Stimulated activated CD8-positive, alpha-beta memory T cell treated with anti-CD3 and anti-CD28 coated beads, Interleukin-12 subunit alpha, Interleukin-12 subunit beta, amount 100 ng/mL, for 24 hours (primary cell): ENCODE measurements around the gene NPM3.
"Not testable (repeated sequence)": the region's sequence is repeated elsewhere in the genome, so short reads cannot be mapped to it uniquely, and the experiment has no call there.

Experiments used
- DNase-seq: peaks from one replicate; pipeline ENCODE4 v3.0.0-alpha.2; 2020; ENCODE audit errors: extremely low read depth

Gene NPM3

DNA sequence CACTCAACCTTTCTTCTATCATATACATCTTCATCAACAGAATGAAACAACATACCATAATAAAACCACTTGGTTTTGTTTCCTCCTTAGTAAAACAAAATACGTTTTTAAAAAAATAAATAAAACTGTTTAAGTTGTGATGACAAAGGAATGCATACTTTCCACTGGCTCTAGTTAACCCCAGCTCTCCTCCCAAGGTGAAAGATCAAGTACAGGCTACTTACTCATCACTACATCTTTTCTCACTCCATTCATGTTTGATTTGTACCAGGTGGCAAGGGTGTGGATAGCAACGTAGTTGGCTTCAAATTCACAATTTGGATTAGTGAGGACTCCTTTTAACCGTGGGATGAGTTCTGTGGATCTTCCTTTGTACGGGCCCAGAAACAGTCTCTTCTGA is 20.3 kb upstream of the NPM3 start:
- DNase-seq = no peak

DNA sequence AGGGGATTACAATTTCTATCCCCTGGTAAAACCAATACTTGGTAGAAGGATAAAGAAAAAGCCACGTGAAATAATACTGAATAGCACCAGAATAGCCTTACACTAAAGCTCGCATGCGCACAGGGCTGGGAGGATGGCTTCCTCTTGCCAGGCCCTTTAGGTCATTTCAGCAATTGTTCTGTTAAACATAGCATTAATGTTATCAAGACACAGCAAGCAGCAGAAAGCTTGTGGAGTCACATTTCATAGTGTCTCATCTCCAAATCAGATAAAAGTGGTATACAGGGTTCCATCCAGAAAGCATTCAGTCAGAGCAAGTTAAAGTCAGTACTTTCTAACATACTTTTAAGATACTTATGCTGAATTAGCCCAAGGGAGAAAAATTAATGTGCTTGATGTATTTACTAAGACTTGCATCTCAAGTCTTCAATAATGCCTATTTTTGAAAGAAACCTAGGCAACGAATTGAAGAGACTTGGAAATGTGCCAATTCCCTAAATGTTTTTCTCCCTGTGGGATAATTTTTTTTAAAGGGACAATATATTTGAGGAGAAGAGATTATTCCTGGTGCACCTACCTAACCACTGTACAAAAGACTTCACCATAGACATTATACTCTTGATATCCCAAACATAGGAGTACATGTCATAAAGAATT is 14.3 kb upstream of the NPM3 start:
- DNase-seq = no peak

DNA sequence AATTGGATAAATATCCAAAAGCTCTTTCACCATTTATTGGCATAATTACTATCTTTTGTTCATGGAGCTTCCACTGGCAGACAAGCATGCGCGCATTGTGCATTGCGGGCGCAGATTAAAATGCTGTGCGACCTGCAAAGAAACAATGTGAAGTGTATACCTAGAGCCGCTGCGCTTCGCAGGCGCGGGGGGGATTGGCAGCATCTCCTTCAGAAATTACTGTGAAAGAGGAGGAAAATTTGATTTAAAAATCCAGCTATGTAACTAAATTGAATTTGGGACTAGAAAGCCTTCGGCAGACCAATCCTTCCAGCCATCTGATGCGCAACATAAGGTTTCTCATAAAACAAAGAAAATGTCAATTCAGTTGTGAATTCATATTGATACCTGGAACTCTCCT is 10.3 kb upstream of the NPM3 start:
- no peak for DNase-seq

DNA sequence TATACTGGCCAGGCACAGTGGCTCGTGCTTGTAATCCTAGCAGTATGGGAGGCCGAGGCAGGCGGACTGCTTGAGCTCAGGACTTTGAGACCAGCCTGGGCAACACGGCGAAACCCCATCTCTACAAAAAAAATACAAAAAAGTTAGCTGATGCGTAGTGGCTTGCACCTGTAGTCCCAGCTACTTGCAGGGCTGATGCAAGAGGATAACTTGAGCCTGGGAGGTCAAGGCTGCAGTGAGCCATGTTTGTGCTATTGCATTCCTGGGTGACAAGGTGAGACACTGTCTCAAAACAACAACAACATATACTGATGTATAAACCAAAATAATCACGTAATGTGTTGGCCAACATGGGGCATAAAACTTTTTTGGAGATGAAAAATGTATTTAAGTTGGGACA is 6.4 kb upstream of the NPM3 start:
- DNase-seq = no peak

DNA sequence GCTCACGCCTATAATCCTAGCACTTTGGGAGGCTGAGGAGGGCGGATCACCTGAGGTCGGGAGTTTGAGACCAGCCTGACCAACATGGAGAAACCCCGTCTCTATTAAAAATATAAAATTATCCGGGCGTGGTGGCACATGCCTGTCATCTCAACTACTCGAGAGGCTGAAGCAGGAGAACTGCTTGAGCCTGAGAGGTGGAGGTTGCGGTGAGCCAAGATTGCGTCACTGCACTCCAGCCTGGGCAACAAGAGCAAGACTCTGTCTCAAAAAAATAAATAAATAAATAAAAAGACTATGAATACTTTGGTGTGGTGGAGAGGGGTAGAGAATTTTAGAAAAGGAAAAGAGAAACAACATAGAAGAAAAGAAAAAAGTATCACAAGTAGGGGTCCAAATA is 6.0 kb upstream of the NPM3 start:
- not testable (repeated sequence) for DNase-seq

DNA sequence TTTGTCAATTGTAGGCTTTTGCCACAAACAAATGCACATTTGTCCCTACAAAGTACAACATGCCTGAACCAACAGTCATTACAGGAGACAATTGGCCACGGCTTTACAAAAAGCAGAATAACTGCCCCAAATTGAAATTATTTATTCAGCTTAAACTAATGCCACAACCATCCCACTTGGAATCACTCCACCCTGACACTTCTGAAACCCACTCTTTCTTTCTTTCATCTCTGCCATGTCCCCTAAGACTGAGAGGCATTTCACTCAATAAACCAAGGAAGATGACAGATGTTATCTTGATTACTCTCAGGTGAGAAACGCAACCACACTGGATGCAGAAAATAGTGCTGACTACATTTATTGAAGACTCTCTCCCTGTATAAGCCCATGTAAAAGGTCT is 2.6 kb upstream of the NPM3 start:
- no peak for DNase-seq

DNA sequence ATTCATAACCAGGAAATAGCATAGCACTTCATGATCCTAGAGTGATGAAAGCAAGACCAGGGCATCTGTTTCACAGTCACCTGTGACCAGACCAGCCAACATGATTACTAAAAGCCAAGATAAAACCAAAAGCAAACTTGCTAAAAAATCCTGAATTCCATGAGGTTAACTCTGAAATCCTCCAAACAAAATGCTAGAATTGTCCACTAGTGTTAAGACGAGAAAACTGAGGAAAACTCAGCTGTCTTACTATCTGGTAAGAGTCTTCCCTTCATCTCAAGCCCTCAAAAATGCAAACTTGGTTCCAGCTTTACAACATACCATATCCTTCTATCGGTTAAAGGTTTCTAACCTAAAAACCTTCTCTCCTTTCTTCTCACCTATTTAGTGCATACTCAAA is 1.3 kb upstream of the NPM3 start:
- DNase-seq = no peak

DNA sequence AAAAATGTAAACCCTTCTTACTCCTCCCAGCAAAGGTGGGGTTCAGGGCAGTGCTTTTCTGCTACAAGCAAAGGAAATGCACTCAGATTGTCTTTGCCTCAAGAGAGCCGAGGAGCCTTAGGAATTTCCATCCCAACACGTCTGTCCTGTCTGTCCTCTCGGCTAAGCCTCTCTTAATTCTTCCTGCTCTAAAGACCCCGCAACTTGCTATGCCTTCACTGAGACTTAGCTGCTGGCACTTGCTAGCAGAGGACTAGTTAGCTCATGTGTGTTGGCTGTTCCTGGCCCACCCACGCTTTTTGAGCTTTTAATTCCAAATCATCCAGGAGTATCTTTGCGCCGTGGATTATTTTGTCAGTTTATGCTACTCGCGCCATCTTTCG is 481 bp upstream of the NPM3 start:
- DNase-seq = no peak

DNA sequence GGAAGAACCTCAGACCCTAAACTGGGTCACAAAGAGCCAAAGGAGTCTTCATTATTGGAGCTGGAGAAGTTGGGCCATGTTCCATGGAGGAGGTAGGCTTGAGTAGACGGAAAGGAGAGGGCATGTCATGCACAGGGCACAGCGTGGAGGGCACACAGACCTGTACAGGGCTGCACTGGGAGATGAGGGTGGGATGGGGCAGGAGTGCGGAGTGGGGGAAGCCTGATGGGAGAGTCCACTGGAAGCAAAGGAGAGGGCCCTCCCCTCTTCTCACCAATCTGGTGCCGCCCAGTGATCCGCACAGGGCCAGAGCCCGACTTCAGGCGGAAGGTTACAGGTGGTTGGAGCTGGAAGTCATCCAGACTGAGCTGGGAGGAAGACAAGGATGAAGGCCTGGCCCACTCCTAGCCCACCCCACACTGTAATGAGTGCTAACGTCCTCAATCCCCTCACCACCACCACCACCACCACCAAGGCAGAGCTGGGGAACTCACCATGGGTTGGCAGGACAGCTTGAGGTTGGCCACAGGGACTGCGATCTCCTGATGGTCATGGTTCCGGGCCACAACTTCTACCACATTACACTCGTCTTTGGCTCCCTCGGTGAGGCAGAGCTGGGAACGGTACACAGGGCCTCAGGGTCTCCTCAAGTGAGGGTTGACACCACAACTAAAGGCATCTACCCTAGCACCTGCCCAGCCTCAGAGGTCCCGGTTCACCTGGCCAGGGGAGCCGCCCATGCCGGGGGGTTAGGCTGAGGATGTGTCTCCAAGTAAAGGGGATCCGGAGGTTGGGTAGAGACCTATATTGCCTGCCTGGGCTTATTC is 1.0 kb downstream of the NPM3 start:
- no peak for DNase-seq

DNA sequence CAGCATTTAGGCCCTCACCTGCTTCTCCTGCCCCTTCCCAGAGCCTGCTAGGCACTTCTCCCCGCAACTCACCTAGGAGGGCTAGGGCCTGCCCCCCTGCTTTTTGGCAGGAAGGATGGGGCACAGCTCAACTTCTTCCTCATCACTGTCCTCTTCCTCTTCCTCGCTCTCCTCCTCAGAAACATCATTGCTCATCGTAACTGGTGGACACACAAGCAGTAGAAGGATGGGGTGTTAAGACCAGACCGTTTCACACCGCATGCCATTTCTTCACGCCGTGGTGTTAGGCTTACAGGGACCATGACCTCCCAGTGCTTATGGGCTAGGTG is 1.6 kb downstream of the NPM3 start:
- no peak for DNase-seq

DNA sequence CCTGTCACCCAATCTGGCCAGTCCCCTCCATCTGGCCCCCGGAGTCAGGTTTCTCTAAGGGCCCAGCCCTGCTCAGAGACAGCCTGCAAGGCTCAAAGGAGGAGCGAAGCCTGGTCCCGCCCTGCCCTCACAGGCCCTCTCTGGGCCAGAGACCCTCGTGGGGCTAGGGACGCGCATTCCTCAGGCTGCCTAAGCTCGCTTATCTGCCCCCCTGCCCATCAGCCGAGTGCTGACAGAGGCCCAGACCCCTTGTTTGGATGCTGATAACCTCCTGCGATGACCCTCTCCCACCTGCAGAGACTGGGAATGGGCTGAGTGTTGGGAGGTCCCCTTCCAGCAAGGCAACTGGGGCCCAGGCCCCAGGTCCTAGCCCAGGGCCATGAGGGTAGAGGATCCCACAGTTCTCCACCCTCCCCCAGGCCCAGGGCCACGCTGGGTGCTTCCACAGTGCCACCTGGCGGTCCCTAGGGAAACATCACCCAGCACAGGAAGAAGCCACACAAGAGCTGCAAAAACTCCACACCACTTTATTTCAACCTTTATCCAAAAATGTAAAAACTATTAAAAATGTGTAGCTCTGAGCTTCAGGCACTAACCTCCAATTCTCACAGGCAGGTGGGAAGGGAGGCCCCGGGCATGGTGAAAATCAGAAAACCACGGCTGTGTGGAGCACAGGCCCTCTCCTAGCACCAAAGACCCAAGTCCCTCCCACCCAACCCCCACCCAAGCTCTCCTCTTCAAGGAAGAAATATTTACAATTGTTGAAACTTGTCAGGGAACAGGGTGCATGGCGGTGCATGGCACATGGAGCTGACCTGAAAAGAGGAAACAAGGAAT is 2.2 kb downstream of the NPM3 start:
- peak; percentile 38 for DNase-seq

DNA sequence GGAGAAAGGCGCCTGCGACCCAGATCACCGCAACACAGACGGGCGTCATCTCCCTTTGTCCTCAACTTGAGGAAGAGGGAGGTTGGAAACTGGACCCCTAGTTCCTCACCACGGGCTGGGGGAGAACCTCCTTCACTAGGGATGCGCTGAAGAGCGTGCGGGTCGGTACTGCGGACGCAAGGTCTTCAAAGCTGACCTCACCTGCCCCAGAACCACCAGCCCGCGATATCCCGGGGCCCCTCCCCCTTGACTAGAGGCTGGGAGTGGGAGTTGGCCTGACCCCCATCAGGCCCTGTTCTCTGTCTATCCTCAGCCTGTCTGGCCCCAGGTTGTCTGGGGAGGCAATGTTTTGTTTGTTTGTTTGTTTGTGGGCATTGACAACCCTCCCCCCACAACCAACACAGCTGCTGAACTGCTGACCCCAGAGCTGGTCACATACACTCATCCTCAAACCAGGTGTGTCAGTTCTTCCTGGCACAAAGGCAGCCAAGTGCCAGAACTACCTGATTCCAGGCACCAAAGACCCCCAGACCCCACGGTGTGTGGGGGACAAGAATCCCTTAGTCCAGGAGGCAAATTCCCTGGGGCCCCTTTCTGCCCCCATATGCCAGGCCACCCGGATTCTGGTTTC is 2.9 kb downstream of the NPM3 start:
- DNase-seq = no peak

DNA sequence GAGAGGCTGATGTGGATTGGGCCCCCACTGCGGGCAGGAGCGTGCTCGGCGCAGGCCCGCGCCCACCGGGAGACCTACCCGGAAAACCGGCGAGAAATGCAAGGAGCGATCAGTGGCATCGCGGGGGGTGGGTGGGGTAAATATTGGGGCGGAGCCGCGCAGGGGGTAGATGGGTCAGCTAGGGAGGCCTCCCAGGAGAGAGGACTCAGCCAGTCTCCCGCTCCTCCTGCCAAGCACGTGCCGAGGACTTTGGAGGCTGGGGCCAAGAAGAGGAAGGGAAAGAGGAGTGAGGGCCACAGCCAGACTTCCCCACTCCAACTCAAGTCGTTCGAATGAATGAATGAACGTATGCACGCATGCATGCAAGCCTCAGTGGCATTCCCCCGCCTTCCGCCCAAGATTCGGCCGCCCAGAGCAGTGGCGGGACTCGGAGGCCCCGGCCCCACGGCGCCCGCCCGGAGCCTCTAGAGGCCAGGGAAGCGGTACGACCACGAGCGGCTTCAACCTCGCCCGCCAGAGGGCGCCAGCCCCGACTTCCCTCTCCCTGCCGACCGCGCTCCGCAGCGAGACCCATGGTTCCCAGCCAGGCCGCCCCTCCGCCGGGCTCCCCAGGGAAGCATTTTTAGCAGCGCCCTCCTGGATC is 3.6 kb downstream of the NPM3 start:
- DNase-seq = peak; percentile 64

DNA sequence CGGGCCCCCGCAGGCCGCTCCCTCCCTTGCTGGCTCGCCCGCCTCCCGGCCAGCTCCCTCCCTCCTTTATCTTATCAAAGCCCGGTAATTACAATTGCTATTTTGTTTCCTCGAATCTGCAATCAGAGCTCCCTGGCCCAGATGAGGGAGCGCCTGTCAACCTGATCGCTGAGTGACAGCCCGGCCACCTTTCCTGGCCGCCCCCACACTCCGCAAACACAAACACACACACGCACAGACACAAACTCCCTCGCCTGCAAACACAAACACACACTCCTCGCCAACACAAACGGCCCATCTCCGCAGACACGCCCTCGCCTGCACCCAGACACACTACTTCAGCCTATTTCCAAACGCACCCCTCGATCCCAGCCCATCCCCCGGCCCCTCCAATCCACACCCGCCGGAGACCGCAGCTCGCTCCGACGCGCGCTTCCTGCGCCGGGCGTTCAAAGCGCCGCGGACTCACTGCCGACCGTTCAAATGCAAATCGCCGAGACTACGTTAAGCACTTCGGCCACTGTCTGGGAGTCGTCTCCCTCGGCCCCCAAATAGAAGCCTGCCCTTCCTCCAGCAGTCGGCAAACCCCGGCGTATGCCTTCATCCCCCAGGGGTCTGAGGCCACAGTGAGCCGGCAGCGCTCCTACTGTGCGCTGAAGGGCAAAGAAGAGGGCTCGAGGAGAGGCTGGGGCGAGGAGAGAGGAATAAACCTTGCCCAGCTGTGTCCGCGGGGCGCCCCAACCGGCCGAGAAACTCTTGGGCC is 4.3 kb downstream of the NPM3 start:
- no peak for DNase-seq

DNA sequence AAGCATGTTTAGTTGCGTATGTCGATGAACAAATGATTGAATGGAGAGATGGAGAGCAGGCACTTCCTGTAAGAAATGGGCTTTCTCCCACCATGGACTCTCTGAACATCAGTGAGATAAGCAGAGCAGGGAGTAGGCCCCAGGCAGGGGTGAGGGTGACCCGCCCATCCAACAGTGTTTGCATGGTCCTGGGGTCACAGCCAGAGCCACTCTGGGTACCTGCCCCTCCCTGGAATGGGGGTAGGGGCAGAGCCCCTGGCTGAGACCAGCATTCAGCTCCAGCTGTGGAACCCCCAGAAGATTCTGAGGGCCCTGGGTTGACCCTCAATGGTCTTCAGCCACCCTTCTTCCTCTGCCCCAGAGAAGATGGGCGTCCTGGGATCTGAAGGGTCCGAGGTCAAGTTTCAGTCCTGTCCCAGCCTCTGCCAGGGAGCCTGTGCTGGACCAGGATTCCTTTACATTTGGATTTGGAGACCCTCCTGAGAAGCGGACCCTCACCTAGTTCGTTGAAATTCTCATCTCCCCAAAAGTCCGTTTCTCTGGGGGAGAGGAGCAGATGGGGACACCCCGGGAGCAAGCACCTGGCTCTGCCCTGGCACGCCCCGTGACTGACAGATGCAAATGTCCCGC is 5.0 kb downstream of the NPM3 start:
- DNase-seq = no peak

DNA sequence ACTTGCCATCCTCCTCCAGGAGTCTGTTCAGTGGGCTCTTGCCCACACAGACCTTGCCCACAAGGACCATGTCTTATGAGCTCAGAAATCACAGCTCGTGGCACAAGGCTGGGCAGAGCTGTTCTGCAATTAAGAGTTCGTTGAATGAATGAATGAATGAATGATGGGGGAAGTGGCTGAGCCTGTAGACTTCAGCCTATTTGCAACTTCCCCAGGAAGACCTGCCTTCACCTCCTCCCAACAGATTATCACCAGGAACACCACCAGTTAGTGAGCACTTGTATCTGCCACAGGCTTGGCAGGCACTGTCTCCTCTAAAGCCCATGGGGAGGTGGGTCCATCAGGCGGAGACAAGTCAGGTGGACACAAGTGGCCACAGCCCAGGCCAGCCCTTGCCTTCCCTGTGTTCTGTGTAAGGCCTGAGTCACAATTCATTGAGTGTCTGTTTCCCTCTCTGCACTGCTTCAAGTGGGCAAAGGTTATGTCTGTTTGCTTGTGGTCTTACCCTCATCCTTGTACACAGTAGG is 5.6 kb downstream of the NPM3 start:
- no peak for DNase-seq

DNA sequence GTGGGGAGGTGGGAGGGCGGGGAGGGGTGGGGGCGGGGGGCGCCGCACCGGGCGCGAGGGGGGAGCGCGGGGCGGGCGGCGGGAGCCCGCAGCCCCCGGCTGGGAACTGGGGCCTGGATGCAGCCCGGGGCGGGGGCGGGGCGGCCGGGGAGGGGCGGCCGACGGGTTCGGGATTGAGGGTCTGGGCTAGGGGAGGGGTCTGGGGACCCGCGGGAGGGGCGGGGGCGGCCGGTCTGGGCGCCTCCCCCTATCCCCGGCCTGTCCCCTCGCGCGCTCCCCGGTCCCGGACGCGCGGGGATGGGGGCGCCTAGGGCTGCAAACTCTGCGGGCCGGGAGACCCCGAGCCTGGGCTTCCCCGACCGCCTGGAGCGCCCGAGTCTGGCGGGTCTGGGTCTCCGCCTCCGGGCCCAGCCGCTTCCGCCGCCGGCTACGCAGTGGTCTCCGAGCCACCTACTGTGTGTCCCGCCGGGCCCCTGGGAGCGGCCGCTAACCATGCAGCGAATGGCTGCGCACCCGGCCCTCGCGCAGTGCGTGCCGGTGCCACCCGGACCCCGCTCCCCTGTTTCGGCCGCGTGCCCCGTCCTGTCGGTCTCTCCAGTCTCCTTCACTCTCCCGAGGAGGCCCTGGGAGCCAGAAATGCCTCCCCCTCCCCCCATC is 7.0 kb downstream of the NPM3 start:
- no peak for DNase-seq

DNA sequence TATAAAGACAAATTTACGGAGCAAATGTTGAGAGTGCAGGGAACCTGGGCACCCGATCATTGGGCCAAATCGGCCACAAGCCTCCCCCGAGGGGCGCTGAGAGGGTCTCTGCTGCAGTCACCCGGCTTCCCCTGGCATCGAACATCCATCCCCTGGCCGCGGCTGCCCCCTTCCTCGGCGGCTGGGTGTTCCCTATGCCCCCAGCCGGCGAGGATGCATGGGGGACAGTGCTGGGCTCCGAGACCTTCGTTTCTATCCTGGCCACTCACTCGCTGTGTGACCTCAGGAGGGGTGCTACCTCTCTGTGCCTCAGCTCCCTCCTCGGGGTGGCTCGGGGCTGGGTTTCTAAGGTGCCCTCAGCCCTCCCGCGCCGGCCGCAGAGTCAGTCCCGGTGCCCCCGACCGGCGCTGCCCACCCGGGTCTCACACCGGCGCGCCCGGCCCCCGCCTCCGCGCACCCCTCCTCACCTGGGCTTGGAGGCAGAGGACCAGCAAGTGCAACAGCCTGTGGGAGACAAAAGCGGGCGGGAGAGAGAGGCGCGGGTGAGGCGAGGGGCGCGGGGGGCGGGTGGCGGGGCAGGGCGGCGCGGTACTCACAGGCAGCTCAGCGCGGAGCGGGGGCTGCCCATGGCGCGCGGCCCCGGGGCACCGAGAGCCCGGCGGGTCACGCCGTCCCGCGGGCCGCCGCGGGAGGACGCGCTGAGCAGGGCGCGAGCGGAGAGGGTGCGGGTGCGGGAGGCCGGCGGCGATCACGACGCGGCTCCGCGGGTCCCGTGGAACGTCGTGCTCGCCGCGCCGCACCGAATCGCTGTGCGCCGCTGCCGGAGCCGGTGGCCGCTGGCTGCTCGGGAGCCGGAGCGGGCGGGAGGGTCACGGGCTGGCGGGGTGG is 7.7 kb downstream of the NPM3 start, which contains the start of gene FGF8:
FGF8 (minus strand) TSS at position 842 of the 888 bp plus-strand sequence; CDS start at position 628, 214 bp downstream.
- DNase-seq = no peak
